Neural progenitor cell (in vitro differentiated cells): ENCODE data around the gene CDK3. TPM values are rescaled to one million over a fixed set of nuclear protein-coding genes. Genes with fewer than 3 reads are reported as not detected.

Experiments used
- DNase-seq: peaks from one replicate; pipeline ENCODE4 v3.0.0-alpha.2; 2016; ENCODE audit warnings: low spot score
- H2AFZ ChIP-seq: fragments of 200-600 bp; sonication (generic); replicated peaks from 2 replicates; pipeline ENCODE4 v1.6.1; 2016; ENCODE audit warnings: antibody characterized with exemption
- H3F3A ChIP-seq: fragments of 200-600 bp; sonication (generic); 2 replicates; pipeline ENCODE4 v1.6.1; 2016; ENCODE audit warnings: antibody characterized with exemption, low read depth
- H3K27ac ChIP-seq: fragments of 200-600 bp; sonication (generic); 2 replicates; pipeline ENCODE4 v1.5.1; 2016; ENCODE audit warnings: mild to moderate bottlenecking
- H3K27me3 ChIP-seq: fragments of 200-600 bp; sonication (generic); 2 replicates; pipeline ENCODE4 v1.6.1; 2016; ENCODE audit warnings: mild to moderate bottlenecking, moderate library complexity
- H3K36me3 ChIP-seq: fragments of 200-600 bp; sonication (generic); 2 replicates; pipeline ENCODE4 v1.5.1; 2016
- H3K4me1 ChIP-seq: fragments of 200-600 bp; sonication (generic); 2 replicates; pipeline ENCODE4 v1.6.1; 2016; ENCODE audit warnings: mixed run types
- H3K4me2 ChIP-seq: fragments of 200-600 bp; sonication (generic); 2 replicates; pipeline ENCODE4 v1.6.1; 2016
- H3K4me3 ChIP-seq: fragments of 200-600 bp; sonication (generic); 2 replicates; pipeline ENCODE4 v1.5.1; 2016
- H3K79me2 ChIP-seq: fragments of 200-600 bp; sonication (generic); 2 replicates; pipeline ENCODE4 v1.6.1; 2016; ENCODE audit warnings: low read depth
- H3K9ac ChIP-seq: fragments of 200-600 bp; sonication (generic); 2 replicates; pipeline ENCODE4 v1.6.1; 2016
- H3K9me3 ChIP-seq: fragments of 200-600 bp; sonication (generic); 2 replicates; pipeline ENCODE4 v1.5.1; 2016; ENCODE audit warnings: low read depth
- H4K20me1 ChIP-seq: fragments of 200-600 bp; sonication (generic); 2 replicates; pipeline ENCODE4 v1.6.1; 2016; ENCODE audit warnings: low read depth
- H3K27ac Mint-ChIP-seq: 3 replicates; pipeline ENCODE4 v1.8.0; 2021; ENCODE audit warnings: mixed read lengths
- H3K27me3 Mint-ChIP-seq: 2 replicates; pipeline ENCODE4 v1.8.0; 2022; ENCODE audit warnings: low read depth, mild to moderate bottlenecking, inconsistent platforms, moderate library complexity, mixed read lengths; ENCODE audit not compliant: insufficient read depth
- H3K36me3 Mint-ChIP-seq: 3 replicates; pipeline ENCODE4 v1.8.0; 2021; ENCODE audit warnings: mixed read lengths
- H3K4me1 Mint-ChIP-seq: 3 replicates; pipeline ENCODE4 v1.8.0; 2021; ENCODE audit warnings: mixed read lengths
- H3K4me3 Mint-ChIP-seq: 3 replicates; pipeline ENCODE4 v1.8.0; 2021; ENCODE audit warnings: mild to moderate bottlenecking, moderate library complexity, mixed read lengths
- H3K9me3 Mint-ChIP-seq: 3 replicates; pipeline ENCODE4 v1.8.0; 2020; ENCODE audit warnings: mixed read lengths
- EZH2 ChIP-seq: fragments of 200-600 bp; sonication (generic); IDR thresholded peaks from 2 replicates; pipeline ENCODE4 v1.6.1; 2017; ENCODE audit warnings: antibody characterized with exemption, mild to moderate bottlenecking, moderate library complexity
- EZH2phosphoT487 ChIP-seq: fragments of 200-600 bp; sonication (generic); IDR thresholded peaks from 2 replicates; pipeline ENCODE4 v1.6.1; 2017; ENCODE audit warnings: antibody characterized with exemption
- total RNA-seq: library from RNA; depleted of rRNA; stranded (reverse); fragments of >200 nt; gene quantifications from 2 replicates; pipeline ENCODE4 v1.2.3, GENCODE V29; 2015; ENCODE audit warnings: low replicate concordance
- TF ChIP-seq, protein P1 (sequence below): fragments of 200-600 bp; sonication (generic); IDR thresholded peaks from 2 replicates; pipeline ENCODE4 v1.5.1; 2017; ENCODE audit warnings: antibody characterized with exemption, mild to moderate bottlenecking

The CDK3 gene
- total RNA-seq, 1 donor from 2014 or later, result 3.0 TPM

DNA sequence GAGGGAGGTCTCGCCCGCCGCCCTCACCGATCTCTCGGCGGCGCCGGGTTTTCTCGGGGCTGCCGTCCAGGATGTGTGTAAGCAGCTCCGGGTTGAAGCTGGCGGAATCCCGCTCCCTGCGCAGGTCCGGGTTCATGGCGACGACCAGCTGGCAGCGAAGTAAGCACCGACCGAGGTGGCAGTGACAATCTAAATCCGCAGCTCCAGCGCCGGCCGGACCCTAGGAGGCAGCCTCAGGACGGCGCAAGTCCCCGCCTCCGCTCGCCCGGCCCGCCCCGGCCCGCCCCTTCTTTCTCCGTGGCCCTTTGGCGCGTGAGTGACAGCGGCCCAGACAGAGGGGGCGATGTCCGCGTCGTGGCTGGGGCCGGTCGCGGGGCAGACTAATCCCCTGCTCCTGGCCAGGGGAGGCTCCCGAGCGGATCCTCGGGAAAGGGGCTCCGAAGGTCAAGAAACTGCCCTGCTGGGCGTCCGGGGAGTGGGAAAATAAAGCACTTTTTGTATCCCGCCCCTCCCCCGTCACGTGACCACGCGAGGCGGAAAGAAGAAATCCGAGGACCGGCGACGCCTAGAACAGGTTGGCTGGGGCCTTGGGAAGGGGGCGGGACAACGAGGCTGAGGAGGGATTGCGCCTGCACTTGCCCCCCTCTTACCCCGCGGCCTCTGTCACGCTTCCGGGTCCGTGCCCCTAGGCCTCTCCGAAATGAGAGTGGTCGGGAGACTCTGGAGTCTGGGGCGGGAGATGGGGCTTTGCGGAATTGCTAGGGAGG, 21.5 kb upstream of the CDK3 start, which contains the start of the genes ACOX1 and TEN1:
Gene ACOX1 (minus strand): TSS at position 229 of the 767 bp plus-strand sequence. CDS start 93 bp downstream, at position 136.
Gene TEN1 (plus strand): TSS at position 303 of the 767 bp plus-strand sequence. CDS start 6,953 bp downstream, outside the sequence.
- Mint-ChIP-seq H3K4me3 (peak within 1 kb of the TSS; percentile 95), H3K4me1 (peaks cover 41% of the 10 kb centered on the region), H3K9me3 (no peaks in the 10 kb centered on the region), H3K27me3 (peaks cover 2% of the 10 kb centered on the region), H3K36me3 (peaks cover 10% of the 10 kb centered on the region), H3K27ac (peak within 1 kb of the TSS; percentile 99)
- peak within 1 kb of the TSS; percentile 74 for H3K4me3 ChIP-seq
- peak within 1 kb of the TSS; percentile 51 for H3K9ac ChIP-seq
- no peaks in the 10 kb centered on the region for H3K27me3 ChIP-seq
- no peaks in the 10 kb centered on the region for H3K9me3 ChIP-seq
- H4K20me1 ChIP-seq, result no peaks in the 10 kb centered on the region
- peak within 1 kb of the TSS; percentile 82 for H3K4me2 ChIP-seq
- peak within 1 kb of the TSS; percentile 97 for H3K27ac ChIP-seq
- H3K79me2 ChIP-seq, result peaks cover 26% of the 10 kb centered on the region
- TF ChIP-seq EZH2phosphoT487, result no peak
- TF ChIP-seq, protein P1, sequence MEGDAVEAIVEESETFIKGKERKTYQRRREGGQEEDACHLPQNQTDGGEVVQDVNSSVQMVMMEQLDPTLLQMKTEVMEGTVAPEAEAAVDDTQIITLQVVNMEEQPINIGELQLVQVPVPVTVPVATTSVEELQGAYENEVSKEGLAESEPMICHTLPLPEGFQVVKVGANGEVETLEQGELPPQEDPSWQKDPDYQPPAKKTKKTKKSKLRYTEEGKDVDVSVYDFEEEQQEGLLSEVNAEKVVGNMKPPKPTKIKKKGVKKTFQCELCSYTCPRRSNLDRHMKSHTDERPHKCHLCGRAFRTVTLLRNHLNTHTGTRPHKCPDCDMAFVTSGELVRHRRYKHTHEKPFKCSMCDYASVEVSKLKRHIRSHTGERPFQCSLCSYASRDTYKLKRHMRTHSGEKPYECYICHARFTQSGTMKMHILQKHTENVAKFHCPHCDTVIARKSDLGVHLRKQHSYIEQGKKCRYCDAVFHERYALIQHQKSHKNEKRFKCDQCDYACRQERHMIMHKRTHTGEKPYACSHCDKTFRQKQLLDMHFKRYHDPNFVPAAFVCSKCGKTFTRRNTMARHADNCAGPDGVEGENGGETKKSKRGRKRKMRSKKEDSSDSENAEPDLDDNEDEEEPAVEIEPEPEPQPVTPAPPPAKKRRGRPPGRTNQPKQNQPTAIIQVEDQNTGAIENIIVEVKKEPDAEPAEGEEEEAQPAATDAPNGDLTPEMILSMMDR, result peak; percentile 39
- DNase-seq, result peak; percentile 98
- no peaks in the 10 kb centered on the region for H3K36me3 ChIP-seq
- peak within 1 kb of the TSS; percentile 81 for H2AFZ ChIP-seq
- peaks cover 40% of the 10 kb centered on the region for H3F3A ChIP-seq
- peaks cover 14% of the 10 kb centered on the region for H3K4me1 ChIP-seq

DNA sequence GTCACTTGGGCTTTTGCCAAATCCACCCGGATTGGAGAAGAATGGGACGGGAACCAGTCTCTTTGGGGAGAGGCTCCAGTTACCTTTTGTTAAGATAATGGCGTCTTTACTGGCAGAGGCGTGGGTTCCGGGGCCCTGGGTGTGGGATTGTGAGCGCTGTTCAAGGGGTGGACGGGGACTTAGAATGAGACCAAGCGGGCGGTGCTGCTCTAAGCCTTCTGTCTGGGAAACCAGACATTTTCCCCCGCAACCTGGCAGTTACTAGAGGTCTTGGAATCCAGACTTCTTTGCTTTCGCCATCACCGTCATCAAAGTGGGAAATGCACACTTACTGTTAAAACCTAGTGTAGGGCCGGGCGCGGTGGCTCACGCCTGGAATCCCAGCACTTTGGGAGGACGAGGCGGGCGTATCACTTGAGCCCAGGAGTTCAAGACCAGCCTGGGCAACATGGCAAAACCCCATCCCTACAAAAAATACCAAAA, 20.9 kb upstream of the CDK3 start:
- peaks cover 26% of the 10 kb centered on the region for H3K79me2 ChIP-seq
- no peaks in the 10 kb centered on the region for H4K20me1 ChIP-seq
- peaks cover 14% of the 10 kb centered on the region for H3K4me1 ChIP-seq
- H3K9me3 ChIP-seq, result no peaks in the 10 kb centered on the region
- H3K36me3 Mint-ChIP-seq, result peaks cover 8% of the 10 kb centered on the region
- no peaks in the 10 kb centered on the region for H3K27me3 ChIP-seq
- peak overlapping the region; percentile 82 for H3K4me2 ChIP-seq
- peak overlapping the region; percentile 95 for H3K4me3 Mint-ChIP-seq
- DNase-seq, result no peak
- TF ChIP-seq EZH2phosphoT487 (no peak), EZH2 (no peak)
- TF ChIP-seq, protein P1, result no peak
- peak overlapping the region; percentile 99 for H3K27ac Mint-ChIP-seq
- peaks cover 46% of the 10 kb centered on the region for H3F3A ChIP-seq
- H3K4me1 Mint-ChIP-seq, result peaks cover 41% of the 10 kb centered on the region
- no peaks in the 10 kb centered on the region for H3K9me3 Mint-ChIP-seq
- peak overlapping the region; percentile 10 for H3K9ac ChIP-seq
- peak overlapping the region; percentile 97 for H3K27ac ChIP-seq
- peak overlapping the region; percentile 81 for H2AFZ ChIP-seq
- peak overlapping the region; percentile 74 for H3K4me3 ChIP-seq
- H3K36me3 ChIP-seq, result no peaks in the 10 kb centered on the region
- peaks cover 2% of the 10 kb centered on the region for H3K27me3 Mint-ChIP-seq

DNA sequence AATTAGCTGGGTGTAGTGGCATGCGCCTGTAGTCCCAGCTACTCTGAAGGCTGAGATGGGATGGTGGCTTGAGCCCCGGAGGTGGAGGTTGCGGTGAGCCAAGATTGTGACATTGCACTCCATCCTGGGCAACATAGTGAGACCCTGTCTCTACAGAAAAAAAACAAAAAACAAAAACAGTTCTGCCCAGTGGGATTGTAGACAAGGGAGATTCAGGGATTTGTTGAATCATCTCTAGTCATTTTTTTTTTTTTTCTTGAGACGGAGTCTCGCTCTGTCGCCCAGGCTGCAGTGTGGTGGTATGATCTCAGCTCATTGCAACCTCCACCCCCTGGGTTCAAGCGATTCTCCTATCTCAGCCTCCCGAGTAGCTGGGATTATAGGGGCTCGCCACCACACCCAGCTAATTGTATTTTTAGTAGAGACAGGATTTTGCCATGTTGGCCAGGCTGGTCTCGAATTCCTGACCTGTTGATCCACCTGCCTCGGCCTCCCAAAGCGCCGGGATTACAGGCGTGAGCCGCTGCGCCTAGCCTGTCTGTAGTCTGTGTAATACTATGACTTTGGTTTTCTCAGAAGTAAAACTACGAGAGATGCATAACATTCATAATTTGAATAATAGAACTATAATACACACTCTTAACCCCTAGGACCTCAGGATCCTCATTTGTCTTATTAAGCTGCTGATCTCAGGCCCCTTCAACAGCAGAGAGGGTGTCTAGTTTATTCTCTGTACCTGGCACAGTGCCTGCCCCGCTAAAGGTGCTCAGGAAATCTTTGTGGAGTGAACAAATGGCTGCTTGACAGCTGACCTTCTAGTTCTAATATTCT, 20.3 kb upstream of the CDK3 start:
- peak overlapping the region; percentile 74 for H3K4me3 ChIP-seq
- no peaks in the 10 kb centered on the region for H3K9me3 Mint-ChIP-seq
- no peak overlapping the region for H2AFZ ChIP-seq
- TF ChIP-seq, protein P1, result no peak
- no peak for TF ChIP-seq EZH2
- no peak for TF ChIP-seq EZH2phosphoT487
- H3K79me2 ChIP-seq, result peaks cover 26% of the 10 kb centered on the region
- no peak for DNase-seq
- H3K27ac ChIP-seq, result peak overlapping the region; percentile 97
- peak overlapping the region; percentile 10 for H3K9ac ChIP-seq
- H3K4me1 Mint-ChIP-seq, result peaks cover 41% of the 10 kb centered on the region
- no peaks in the 10 kb centered on the region for H3K36me3 ChIP-seq
- no peaks in the 10 kb centered on the region for H3K9me3 ChIP-seq
- H3K27ac Mint-ChIP-seq, result peak overlapping the region; percentile 99
- no peaks in the 10 kb centered on the region for H4K20me1 ChIP-seq
- peak overlapping the region; percentile 82 for H3K4me2 ChIP-seq
- peaks cover 46% of the 10 kb centered on the region for H3F3A ChIP-seq
- H3K27me3 Mint-ChIP-seq, result peaks cover 2% of the 10 kb centered on the region
- peak overlapping the region; percentile 95 for H3K4me3 Mint-ChIP-seq
- peaks cover 14% of the 10 kb centered on the region for H3K4me1 ChIP-seq
- peaks cover 8% of the 10 kb centered on the region for H3K36me3 Mint-ChIP-seq
- H3K27me3 ChIP-seq, result no peaks in the 10 kb centered on the region
